GM23338 (cell line): ENCODE data around the gene SLC37A3.

Experiments
- CREB1 ChIP-seq: fragments of 250-450 bp; sonication (Bioruptor Pico); IDR thresholded peaks from 2 replicates; pipeline ENCODE4 v1.5.0; 2020; ENCODE audit warnings: low read depth, mild to moderate bottlenecking, moderate library complexity
- EZH2 ChIP-seq: fragments of 200-600 bp; sonication (generic); IDR thresholded peaks from one replicate; pipeline ENCODE4 v1.8.0; 2017; ENCODE audit warnings: antibody characterized with exemption, mild to moderate bottlenecking, low read depth; ENCODE audit not compliant: unreplicated experiment
- EZH2phosphoT487 ChIP-seq: fragments of 200-600 bp; sonication (generic); IDR thresholded peaks from one replicate; pipeline ENCODE4 v1.8.1; 2018; ENCODE audit warnings: antibody characterized with exemption; ENCODE audit not compliant: unreplicated experiment
- JUNB ChIP-seq: IDR thresholded peaks from one replicate; pipeline ENCODE4 v1.6.1; 2016; ENCODE audit warnings: antibody characterized with exemption; ENCODE audit not compliant: unreplicated experiment
- POLR2AphosphoS5 ChIP-seq: IDR thresholded peaks from 2 replicates; pipeline ENCODE4 v1.6.1; 2016; ENCODE audit warnings: antibody characterized with exemption, low read depth
- REST ChIP-seq: IDR thresholded peaks from one replicate; pipeline ENCODE4 v1.6.1; 2018; ENCODE audit warnings: antibody characterized with exemption; ENCODE audit not compliant: unreplicated experiment
- STAT1 ChIP-seq: IDR thresholded peaks from one replicate; pipeline ENCODE4 v1.6.1; 2016; ENCODE audit warnings: antibody characterized with exemption; ENCODE audit not compliant: unreplicated experiment
- ZNF114 ChIP-seq: fragments of 250-450 bp; sonication (Bioruptor Pico); IDR thresholded peaks from 2 replicates; pipeline ENCODE4 v1.5.0; 2020; ENCODE audit warnings: mild to moderate bottlenecking, moderate library complexity
- ZNF462 ChIP-seq: fragments of 250-450 bp; sonication (Bioruptor Pico); IDR thresholded peaks from 2 replicates; pipeline ENCODE4 v1.5.0; 2020; ENCODE audit warnings: mild to moderate bottlenecking, moderate library complexity
- TF ChIP-seq, protein P1 (sequence below), 2 experiments: fragments of 200-600 bp in 1 of 2; sonication (generic) in 1 of 2; conservative IDR thresholded peaks; 2 replicates each; pipeline versions ENCODE4 v1.5.1 to v1.6.1; 2016 to 2017; ENCODE audit warnings: antibody characterized with exemption in 2 of 2, low read depth in 2 of 2, mild to moderate bottlenecking in 2 of 2, moderate library complexity in 1 of 2
- TF ChIP-seq, protein P2 (sequence below): IDR thresholded peaks from 2 replicates; pipeline ENCODE4 v1.6.1; 2016; ENCODE audit warnings: antibody characterized with exemption

DNA sequence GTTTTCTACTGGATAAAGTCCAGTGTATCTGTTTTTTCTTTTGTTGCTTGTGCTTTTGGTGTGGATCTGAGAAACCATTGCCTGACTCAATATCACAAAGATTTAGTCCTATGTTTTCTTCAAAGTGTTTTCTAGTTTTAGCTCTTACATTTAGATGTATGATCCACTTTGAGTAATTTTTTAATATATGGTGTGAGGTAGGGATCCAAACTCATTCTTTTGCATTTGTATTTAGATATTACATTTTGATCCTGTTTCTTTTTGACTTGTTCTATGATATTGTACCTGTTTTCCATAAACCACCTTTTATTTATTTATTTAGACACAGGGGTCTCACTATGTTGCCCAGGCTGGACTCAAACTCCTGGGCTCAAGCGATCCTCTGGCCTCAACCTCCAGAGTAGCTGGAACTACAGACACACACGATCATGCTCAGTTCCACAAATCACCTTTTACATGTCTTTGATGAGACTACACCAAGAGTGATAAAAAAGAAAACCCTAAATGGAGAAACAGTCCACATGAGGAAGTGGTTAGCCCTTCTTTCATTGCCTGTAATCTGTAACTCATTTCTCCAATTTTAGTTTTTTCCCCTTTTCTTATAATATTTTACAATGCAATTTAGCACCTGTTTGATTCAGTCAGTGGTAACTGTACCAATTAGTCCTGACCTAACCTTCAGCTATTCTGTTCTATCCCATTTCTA, 86.0 kb downstream of the SLC37A3 start:
- TF ChIP-seq, protein P1, sequence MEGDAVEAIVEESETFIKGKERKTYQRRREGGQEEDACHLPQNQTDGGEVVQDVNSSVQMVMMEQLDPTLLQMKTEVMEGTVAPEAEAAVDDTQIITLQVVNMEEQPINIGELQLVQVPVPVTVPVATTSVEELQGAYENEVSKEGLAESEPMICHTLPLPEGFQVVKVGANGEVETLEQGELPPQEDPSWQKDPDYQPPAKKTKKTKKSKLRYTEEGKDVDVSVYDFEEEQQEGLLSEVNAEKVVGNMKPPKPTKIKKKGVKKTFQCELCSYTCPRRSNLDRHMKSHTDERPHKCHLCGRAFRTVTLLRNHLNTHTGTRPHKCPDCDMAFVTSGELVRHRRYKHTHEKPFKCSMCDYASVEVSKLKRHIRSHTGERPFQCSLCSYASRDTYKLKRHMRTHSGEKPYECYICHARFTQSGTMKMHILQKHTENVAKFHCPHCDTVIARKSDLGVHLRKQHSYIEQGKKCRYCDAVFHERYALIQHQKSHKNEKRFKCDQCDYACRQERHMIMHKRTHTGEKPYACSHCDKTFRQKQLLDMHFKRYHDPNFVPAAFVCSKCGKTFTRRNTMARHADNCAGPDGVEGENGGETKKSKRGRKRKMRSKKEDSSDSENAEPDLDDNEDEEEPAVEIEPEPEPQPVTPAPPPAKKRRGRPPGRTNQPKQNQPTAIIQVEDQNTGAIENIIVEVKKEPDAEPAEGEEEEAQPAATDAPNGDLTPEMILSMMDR (conservative IDR thresholded peaks at IDR 0.05; ENCODE audit: low read depth in 2 of 2) = no peak
- TF ChIP-seq EZH2phosphoT487 (no peak), POLR2AphosphoS5 (no peak), CREB1 (CRISPR knock-in tag) (no peak), EZH2 (no peak), REST (no peak), JUNB (no peak), ZNF462 (CRISPR knock-in tag) (no peak), STAT1 (no peak), ZNF114 (no peak)
- TF ChIP-seq, protein P2, sequence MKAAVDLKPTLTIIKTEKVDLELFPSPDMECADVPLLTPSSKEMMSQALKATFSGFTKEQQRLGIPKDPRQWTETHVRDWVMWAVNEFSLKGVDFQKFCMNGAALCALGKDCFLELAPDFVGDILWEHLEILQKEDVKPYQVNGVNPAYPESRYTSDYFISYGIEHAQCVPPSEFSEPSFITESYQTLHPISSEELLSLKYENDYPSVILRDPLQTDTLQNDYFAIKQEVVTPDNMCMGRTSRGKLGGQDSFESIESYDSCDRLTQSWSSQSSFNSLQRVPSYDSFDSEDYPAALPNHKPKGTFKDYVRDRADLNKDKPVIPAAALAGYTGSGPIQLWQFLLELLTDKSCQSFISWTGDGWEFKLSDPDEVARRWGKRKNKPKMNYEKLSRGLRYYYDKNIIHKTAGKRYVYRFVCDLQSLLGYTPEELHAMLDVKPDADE = no peak
